ENCODE data around the gene LGALSL.

The LGALSL gene

DNA sequence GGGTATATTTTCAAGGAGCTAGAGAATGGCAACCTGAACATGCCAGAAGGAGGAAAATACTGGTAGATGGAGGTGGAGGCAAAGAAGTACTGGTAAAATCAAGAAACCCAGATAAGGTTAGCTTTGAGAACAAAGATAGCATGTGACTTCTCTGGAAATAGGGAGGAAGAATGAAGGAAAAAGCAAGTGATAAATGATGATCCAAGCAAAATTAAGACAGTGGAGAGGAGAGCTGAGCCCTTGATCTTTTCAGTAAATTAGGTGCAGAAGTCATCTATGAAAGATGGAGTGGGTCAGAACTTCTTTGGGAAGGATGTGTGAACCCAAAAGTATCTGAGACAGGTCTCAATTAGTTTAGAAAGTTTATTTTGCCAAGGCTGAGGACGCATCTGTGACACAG lies 44.5 kb downstream of the LGALSL start:
- H3K27me3 ChIP-seq (ENCODE audit: control insufficient read depth, insufficient read depth, low read length) = no peaks in the 10 kb centered on the region
- H3K36me3 ChIP-seq (ENCODE audit: control insufficient read depth, insufficient read depth, low read length) = no peaks in the 10 kb centered on the region
- peaks cover 12% of the 10 kb centered on the region for H3K4me1 ChIP-seq (ENCODE audit: control insufficient read depth, insufficient read depth, low read length)
- no peak overlapping the region for H3K27ac ChIP-seq (ENCODE audit: low read depth, low read length)
- H3K4me3 ChIP-seq (ENCODE audit: low read depth, low read length) = no peak overlapping the region
- no peaks in the 10 kb centered on the region for H3K9me3 ChIP-seq (ENCODE audit: control insufficient read depth, insufficient read depth, low read length)
- H3K9ac ChIP-seq (ENCODE audit: low read depth, low read length) = no peak overlapping the region

DNA sequence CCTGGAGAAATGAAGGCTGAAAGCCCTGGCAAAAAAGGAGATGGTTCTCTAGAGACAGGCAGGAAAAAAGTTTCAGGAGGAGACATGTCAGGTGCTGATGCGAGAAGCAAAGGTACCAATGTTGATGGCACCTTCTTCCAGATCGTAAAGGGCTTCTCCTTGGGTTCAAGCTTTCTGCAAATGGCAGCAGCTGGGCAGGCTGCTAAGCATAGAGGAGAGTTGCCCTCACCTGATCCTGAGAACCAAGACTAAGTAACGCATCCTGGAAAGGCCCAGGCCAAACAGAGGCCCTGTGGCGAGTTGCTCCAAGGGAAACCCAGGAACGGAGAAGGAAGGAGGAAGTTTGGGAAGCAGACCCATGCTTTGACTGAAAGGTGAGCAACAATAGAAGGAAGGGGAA lies 46.6 kb downstream of the LGALSL start:
- no peaks in the 10 kb centered on the region for H3K36me3 ChIP-seq (ENCODE audit: control insufficient read depth, insufficient read depth, low read length)
- H3K27me3 ChIP-seq (ENCODE audit: control insufficient read depth, insufficient read depth, low read length) = no peaks in the 10 kb centered on the region
- peaks cover 7% of the 10 kb centered on the region; the same call in 1 of the 2 replicates for H3K4me1 ChIP-seq (ENCODE audit: control insufficient read depth, insufficient read depth, low read length)
- H3K27ac ChIP-seq (ENCODE audit: low read depth, low read length) = no peak overlapping the region
- no peak overlapping the region for H3K9ac ChIP-seq (ENCODE audit: low read depth, low read length)
- H3K9me3 ChIP-seq (ENCODE audit: control insufficient read depth, insufficient read depth, low read length) = no peaks in the 10 kb centered on the region
- no peak overlapping the region for H3K4me3 ChIP-seq (ENCODE audit: low read depth, low read length)

DNA sequence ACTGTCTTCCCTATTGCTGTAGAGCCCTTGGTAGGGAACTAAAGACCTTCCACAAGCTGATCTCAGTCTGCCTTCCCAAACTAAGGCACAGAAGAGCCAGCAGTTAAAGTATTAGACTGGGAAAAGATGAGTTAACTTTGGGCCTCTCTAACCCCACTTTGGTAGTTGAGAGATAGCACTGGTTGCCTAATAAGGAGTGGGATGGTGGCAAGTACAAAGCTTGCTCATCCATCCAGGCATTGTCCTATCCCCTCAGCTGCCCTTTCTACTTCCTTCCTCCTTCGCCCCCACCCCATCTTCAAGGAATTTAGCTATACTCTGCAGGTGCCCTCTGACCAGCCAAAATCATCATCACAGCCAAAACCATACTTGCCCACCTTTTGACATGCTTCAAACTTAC lies 48.0 kb downstream of the LGALSL start:
- peaks cover 7% of the 10 kb centered on the region; the same call in 1 of the 2 replicates for H3K4me1 ChIP-seq (ENCODE audit: control insufficient read depth, insufficient read depth, low read length)
- H3K4me3 ChIP-seq (ENCODE audit: low read depth, low read length) = no peak overlapping the region
- no peaks in the 10 kb centered on the region for H3K27me3 ChIP-seq (ENCODE audit: control insufficient read depth, insufficient read depth, low read length)
- no peak overlapping the region for H3K9ac ChIP-seq (ENCODE audit: low read depth, low read length)
- H3K36me3 ChIP-seq (ENCODE audit: control insufficient read depth, insufficient read depth, low read length) = no peaks in the 10 kb centered on the region
- H3K27ac ChIP-seq (ENCODE audit: low read depth, low read length) = no peak overlapping the region
- H3K9me3 ChIP-seq (ENCODE audit: control insufficient read depth, insufficient read depth, low read length) = no peaks in the 10 kb centered on the region

DNA sequence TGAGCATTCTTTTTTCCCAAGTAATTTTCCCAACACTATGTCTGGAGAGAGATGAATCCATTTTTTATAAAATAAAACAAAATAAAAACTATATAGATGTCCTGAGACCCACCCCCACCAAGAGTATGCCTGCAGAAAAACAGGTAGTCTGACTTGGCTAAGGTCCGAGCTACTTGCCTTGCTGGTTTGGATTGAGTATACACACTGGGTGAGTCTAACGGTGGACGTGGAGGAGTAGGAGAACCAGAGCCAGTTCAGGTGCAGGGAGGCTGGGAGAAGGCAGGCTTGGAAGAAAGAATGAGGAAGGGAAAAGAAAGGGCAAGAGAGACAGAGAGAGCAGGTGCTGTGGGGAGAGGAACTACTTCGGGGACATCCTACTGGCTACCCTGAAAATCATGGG lies 48.9 kb downstream of the LGALSL start:
- H3K9ac ChIP-seq (ENCODE audit: low read depth, low read length) = no peak overlapping the region
- H3K4me1 ChIP-seq (ENCODE audit: control insufficient read depth, insufficient read depth, low read length) = peaks cover 7% of the 10 kb centered on the region; the same call in 1 of the 2 replicates
- H3K4me3 ChIP-seq (ENCODE audit: low read depth, low read length) = no peak overlapping the region
- no peaks in the 10 kb centered on the region for H3K36me3 ChIP-seq (ENCODE audit: control insufficient read depth, insufficient read depth, low read length)
- no peak overlapping the region for H3K27ac ChIP-seq (ENCODE audit: low read depth, low read length)
- no peaks in the 10 kb centered on the region for H3K27me3 ChIP-seq (ENCODE audit: control insufficient read depth, insufficient read depth, low read length)
- H3K9me3 ChIP-seq (ENCODE audit: control insufficient read depth, insufficient read depth, low read length) = no peaks in the 10 kb centered on the region

DNA sequence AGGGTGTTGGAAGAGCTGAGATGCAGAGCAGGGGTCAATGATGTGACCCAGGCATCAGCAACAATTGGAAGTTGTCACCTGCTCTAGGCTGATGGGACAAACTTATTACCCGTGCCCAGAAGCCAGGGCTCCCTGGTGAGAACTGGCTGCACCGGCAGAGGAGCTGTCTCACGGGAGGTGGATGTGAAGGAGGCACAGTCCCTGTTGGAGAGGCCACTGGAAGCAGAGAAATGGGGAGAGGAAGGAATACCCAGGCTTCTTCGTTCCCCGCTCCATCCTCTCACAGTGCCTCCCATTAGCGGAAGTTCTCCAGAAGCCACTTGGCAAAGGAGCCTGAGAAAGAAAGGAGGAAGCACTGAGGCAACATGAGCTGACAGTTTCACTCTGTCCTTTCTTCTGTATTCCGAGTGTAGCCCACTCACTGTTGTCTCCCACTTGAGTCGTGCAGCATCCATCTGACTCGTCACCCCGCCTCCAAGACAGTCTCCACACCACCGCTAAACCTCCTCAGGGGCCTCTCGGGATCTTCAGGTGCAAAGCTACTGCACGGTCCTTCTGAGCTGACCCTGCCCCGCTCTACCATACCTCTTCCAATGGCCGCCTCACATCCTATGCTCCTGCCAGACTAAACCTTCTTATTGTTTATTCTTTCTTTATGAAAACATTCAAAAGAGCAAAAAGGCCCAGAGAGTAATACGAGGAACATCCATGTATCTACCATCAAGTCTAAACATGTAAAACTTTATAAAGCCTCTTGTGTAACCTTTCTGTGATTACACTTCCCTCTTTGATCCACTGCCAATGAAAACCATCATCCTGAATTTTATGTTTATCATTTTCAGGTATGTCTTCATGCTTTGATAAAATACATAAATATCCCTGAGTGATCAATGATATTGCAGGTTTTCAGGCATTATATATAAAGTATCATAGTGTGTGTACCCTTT lies 51.1 kb downstream of the LGALSL start:
- Histone ChIP-seq H3K9ac (ENCODE audit: low read depth, low read length) (no peak overlapping the region), H3K4me3 (ENCODE audit: low read depth, low read length) (no peak overlapping the region), H3K27me3 (ENCODE audit: control insufficient read depth, insufficient read depth, low read length) (no peaks in the 10 kb centered on the region), H3K36me3 (ENCODE audit: control insufficient read depth, insufficient read depth, low read length) (no peaks in the 10 kb centered on the region), H3K9me3 (ENCODE audit: control insufficient read depth, insufficient read depth, low read length) (no peaks in the 10 kb centered on the region), H3K27ac (ENCODE audit: low read depth, low read length) (no peak overlapping the region), H3K4me1 (ENCODE audit: control insufficient read depth, insufficient read depth, low read length) (no peaks in the 10 kb centered on the region)

DNA sequence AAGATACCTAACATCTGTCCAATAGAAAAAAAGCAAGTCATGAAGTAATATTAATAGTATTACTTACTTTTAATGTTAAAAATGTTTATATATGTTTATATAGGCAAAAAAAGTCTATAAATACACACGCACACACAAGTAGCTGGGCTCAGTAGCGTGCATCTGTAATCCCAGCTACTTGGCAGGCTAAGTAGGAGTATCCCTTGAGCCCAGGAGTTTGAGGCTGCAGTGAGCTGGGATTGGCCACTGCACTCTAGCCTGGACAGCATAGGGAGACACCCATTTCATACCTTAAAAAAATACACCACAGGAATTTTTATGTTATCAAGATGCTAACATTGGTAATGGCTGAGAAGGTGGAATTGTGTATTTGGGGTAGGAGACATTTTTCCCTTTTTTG lies 52.7 kb downstream of the LGALSL start:
- Histone ChIP-seq H3K27me3 (ENCODE audit: control insufficient read depth, insufficient read depth, low read length) (no peaks in the 10 kb centered on the region), H3K9ac (ENCODE audit: low read depth, low read length) (no peak overlapping the region), H3K36me3 (ENCODE audit: control insufficient read depth, insufficient read depth, low read length) (no peaks in the 10 kb centered on the region), H3K27ac (ENCODE audit: low read depth, low read length) (no peak overlapping the region), H3K4me3 (ENCODE audit: low read depth, low read length) (no peak overlapping the region), H3K4me1 (ENCODE audit: control insufficient read depth, insufficient read depth, low read length) (no peaks in the 10 kb centered on the region), H3K9me3 (ENCODE audit: control insufficient read depth, insufficient read depth, low read length) (no peaks in the 10 kb centered on the region)
